ENCODE results near the gene IL12A. TPM values are rescaled to one million over a fixed set of nuclear protein-coding genes. Genes with fewer than 3 reads are reported as not detected.

The IL12A gene
- total RNA-seq, 4 donors from 2014 or later: 0.32 to 3.3 (median 0.85) TPM; not detected in 1

GRCh38 chr3:160020057-160020711 is 31.5 kb downstream of the IL12A start:
- TF ChIP-seq POLR2AphosphoS5 (IDR thresholded peaks at IDR 0.05) (no peak), EP300 (IDR thresholded peaks at IDR 0.05) (no peak), CTCF (IDR thresholded peaks at IDR 0.05) (no peak), POLR2A (IDR thresholded peaks at IDR 0.05) (no peak)
- no peaks in the 10 kb centered on the region for H3K27me3 ChIP-seq
- ATAC-seq: no peak
- WGBS, 2 donors (ENCODE audit: low coverage in 1 of 2): 82 to 100% methylated on average over 2 to 3 of the region's 4 CpGs
- H3K27ac ChIP-seq: no peak overlapping the region
- H3K36me3 ChIP-seq: no peaks in the 10 kb centered on the region
- no peaks in the 10 kb centered on the region for H3K4me1 ChIP-seq
- no peak overlapping the region for H3K4me3 ChIP-seq
- no peaks in the 10 kb centered on the region for H3K9me3 ChIP-seq

GRCh38 chr3:160022068-160022467 is 33.4 kb downstream of the IL12A start:
- 68 to 73% methylated on average over 6 to 7 of the region's 9 CpGs for WGBS, 2 donors (ENCODE audit: low coverage in 1 of 2)
- Histone ChIP-seq H3K9me3 (no peaks in the 10 kb centered on the region), H3K27ac (no peak overlapping the region), H3K36me3 (no peaks in the 10 kb centered on the region), H3K4me3 (no peak overlapping the region), H3K27me3 (no peaks in the 10 kb centered on the region), H3K4me1 (no peaks in the 10 kb centered on the region)
- ATAC-seq: no peak
- no peak for TF ChIP-seq EP300 (IDR thresholded peaks at IDR 0.05)
- TF ChIP-seq POLR2A (IDR thresholded peaks at IDR 0.05): no peak
- TF ChIP-seq CTCF (IDR thresholded peaks at IDR 0.05): no peak
- TF ChIP-seq POLR2AphosphoS5 (IDR thresholded peaks at IDR 0.05): no peak

- H3K4me3 ChIP-seq: no peak overlapping the region
- 82 to 100% methylated on average over 1 of the region's 1 CpG for WGBS, 2 donors (ENCODE audit: low coverage in 1 of 2)
- no peaks in the 10 kb centered on the region for H3K9me3 ChIP-seq
- ATAC-seq: no peak
- no peaks in the 10 kb centered on the region for H3K4me1 ChIP-seq
- H3K27ac ChIP-seq: no peak overlapping the region
- no peaks in the 10 kb centered on the region for H3K27me3 ChIP-seq
- H3K36me3 ChIP-seq: no peaks in the 10 kb centered on the region
- TF ChIP-seq CTCF (IDR thresholded peaks at IDR 0.05): no peak
Measured at GRCh38 chr3:160023476-160023875, 34.8 kb downstream of the IL12A start.

GRCh38 chr3:160027541-160028195 is 39.0 kb downstream of the IL12A start:
- Histone ChIP-seq H3K27ac (no peak overlapping the region), H3K9me3 (no peaks in the 10 kb centered on the region), H3K4me3 (no peak overlapping the region), H3K36me3 (no peaks in the 10 kb centered on the region), H3K4me1 (no peaks in the 10 kb centered on the region), H3K27me3 (no peaks in the 10 kb centered on the region)
- TF ChIP-seq POLR2AphosphoS5 (IDR thresholded peaks at IDR 0.05) (no peak), POLR2A (IDR thresholded peaks at IDR 0.05) (no peak), CTCF (IDR thresholded peaks at IDR 0.05) (no peak), EP300 (IDR thresholded peaks at IDR 0.05) (no peak)
- no peak for ATAC-seq
- WGBS, 2 donors (ENCODE audit: low coverage in 1 of 2): 56 to 83% methylated on average over 4 to 6 of the region's 6 CpGs

- no CpG with 5 or more reads among the region's 1 CpG for WGBS, 2 donors (ENCODE audit: low coverage in 1 of 2)
- peaks cover 25% of the 10 kb centered on the region for H3K27me3 ChIP-seq
- TF ChIP-seq CTCF (IDR thresholded peaks at IDR 0.05): no peak
- no peak for TF ChIP-seq POLR2AphosphoS5 (IDR thresholded peaks at IDR 0.05)
- TF ChIP-seq POLR2A (IDR thresholded peaks at IDR 0.05): no peak
- TF ChIP-seq EP300 (IDR thresholded peaks at IDR 0.05): no peak
- no peak overlapping the region for H3K4me3 ChIP-seq
- no peaks in the 10 kb centered on the region for H3K36me3 ChIP-seq
- H3K4me1 ChIP-seq: peaks cover 0 to 9% (median 5%) of the 10 kb centered on the region in 3 donors
- no peak for ATAC-seq
- no peak overlapping the region for H3K27ac ChIP-seq
- no peaks in the 10 kb centered on the region for H3K9me3 ChIP-seq
Measured at GRCh38 chr3:160035757-160036156, 47.1 kb downstream of the IL12A start.

Data from gastroesophageal sphincter (tissue), 4 donors.